ENCODE measurements around the gene SGCD. TPM values are rescaled to one million over a fixed set of nuclear protein-coding genes. Genes with fewer than 3 reads are reported as not detected.

SGCD gene
- total RNA-seq (1.3 and 1.9 TPM in 2 replicates), polyA plus RNA-seq (0.77 TPM in 1 of 2 replicates, not detected in the other)

DNA sequence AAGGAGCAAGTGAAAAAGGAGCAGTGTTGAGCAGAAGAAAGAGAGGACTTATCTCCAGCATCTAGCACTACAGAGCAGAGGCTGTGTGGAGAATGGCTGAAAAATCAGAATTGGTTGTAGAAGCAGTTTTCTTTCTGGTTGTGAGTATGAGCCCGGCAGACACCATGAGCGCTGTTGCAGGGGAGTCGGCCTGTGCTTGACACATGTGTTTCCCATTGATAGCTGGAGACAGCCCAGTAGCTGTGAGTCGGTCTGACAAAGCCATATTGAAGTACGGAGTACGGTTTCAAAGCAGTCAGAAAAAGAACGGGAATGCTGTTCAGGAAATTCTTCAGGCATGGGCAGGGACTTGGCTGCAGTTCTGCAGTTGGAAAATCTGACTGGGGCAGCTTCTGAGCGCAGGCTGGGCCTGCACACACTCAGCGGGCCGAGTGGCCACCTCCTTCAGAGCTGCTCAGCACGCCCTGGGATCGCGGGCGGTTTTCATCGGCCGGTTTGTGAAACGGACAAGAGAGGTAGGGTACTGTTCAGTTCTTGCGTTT, at the start of gene SGCD:
SGCD (plus strand) TSS at position 447 of the 542 bp plus-strand sequence.
- peak; percentile 46 to 89 for DNase-seq (ENCODE audit: low read depth in 1 of 2, low spot score in 1 of 2)
- H3K27ac ChIP-seq: peak within 1 kb of the TSS; percentile 69
- H3K9me3 ChIP-seq (ENCODE audit: low read depth): no peaks in the 10 kb centered on the region
- TF ChIP-seq, protein P1, sequence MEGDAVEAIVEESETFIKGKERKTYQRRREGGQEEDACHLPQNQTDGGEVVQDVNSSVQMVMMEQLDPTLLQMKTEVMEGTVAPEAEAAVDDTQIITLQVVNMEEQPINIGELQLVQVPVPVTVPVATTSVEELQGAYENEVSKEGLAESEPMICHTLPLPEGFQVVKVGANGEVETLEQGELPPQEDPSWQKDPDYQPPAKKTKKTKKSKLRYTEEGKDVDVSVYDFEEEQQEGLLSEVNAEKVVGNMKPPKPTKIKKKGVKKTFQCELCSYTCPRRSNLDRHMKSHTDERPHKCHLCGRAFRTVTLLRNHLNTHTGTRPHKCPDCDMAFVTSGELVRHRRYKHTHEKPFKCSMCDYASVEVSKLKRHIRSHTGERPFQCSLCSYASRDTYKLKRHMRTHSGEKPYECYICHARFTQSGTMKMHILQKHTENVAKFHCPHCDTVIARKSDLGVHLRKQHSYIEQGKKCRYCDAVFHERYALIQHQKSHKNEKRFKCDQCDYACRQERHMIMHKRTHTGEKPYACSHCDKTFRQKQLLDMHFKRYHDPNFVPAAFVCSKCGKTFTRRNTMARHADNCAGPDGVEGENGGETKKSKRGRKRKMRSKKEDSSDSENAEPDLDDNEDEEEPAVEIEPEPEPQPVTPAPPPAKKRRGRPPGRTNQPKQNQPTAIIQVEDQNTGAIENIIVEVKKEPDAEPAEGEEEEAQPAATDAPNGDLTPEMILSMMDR (IDR thresholded peaks at IDR 0.05; ENCODE audit: low read depth, low read length): peak; percentile 11
- H3K27me3 ChIP-seq: no peaks in the 10 kb centered on the region
- peaks cover 29% of the 10 kb centered on the region for H3K4me1 ChIP-seq (ENCODE audit: low read depth)
- H3K36me3 ChIP-seq: no peaks in the 10 kb centered on the region
- H3K4me3 ChIP-seq: no peak within 1 kb of the TSS

DNA sequence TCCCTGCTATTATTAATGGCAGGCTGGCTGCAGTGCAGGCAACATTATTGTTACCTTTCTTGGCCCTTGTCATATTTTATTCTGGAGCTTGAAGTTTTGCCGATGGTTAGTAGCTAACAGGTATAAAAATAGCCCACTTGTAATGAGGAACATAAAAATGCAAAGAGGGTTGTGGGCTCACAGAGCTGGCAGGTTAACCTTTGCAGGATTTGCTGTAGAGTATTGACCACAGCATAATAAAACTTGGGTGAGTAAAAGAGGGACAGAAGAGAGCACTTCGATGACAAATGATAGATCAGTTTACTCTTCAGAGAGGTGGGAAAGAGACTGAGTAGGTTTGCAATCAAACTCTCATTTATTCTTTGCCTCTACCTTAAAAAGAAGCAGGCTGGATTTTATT, 49.7 kb upstream of the SGCD start:
- Histone ChIP-seq H3K27ac (no peak overlapping the region), H3K4me3 (no peak overlapping the region), H3K36me3 (no peaks in the 10 kb centered on the region), H3K27me3 (no peaks in the 10 kb centered on the region), H3K9me3 (ENCODE audit: low read depth) (no peaks in the 10 kb centered on the region), H3K4me1 (ENCODE audit: low read depth) (no peaks in the 10 kb centered on the region)
- no peak for DNase-seq (ENCODE audit: low read depth in 1 of 2, low spot score in 1 of 2)
- TF ChIP-seq, protein P1 (IDR thresholded peaks at IDR 0.05; ENCODE audit: low read depth, low read length): no peak

DNA sequence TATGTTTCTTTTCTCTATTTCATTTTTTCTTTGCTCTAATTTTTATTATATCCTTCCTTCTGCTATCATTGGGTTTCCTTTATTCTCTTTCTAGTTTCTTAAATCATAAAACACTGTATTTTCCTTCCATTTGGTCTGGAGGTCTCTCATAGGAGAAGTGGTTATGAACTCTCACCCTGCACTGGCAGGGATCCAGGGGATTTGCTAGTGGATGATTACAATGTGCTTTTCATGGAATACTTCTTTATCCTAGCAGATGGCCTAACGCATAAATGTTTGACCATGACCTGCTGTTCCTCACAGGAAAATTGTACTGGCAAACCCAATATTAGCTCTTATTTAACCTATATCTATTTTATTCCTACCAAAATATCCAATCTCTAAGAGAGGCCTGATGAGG, 31.5 kb upstream of the SGCD start:
- no peaks in the 10 kb centered on the region for H3K9me3 ChIP-seq (ENCODE audit: low read depth)

DNA sequence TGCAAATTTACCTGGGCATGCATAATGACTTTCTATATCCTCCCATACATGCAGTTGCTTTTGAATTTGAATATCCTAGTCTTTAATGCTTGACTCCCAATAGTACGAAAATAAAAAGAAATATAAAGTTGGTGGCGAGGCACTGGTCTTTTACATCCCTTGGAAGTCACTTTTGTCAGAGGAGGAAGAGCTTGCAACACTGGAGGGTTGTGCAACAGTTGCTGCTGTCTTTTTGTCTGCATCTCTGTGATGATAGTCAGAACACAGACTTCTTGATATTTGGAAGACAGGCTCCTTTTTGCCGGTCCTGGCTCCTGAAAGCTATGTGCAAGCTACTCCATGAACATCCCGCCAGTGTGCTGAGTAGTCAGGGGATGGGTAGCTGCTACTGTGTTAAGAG, 16.8 kb upstream of the SGCD start:
- H3K27me3 ChIP-seq: no peaks in the 10 kb centered on the region
- no peak overlapping the region for H3K4me3 ChIP-seq
- no peaks in the 10 kb centered on the region for H3K9me3 ChIP-seq (ENCODE audit: low read depth)
- H3K4me1 ChIP-seq (ENCODE audit: low read depth): no peaks in the 10 kb centered on the region
- no peaks in the 10 kb centered on the region for H3K36me3 ChIP-seq
- peak in 1 of 2 donors; percentile 3 for DNase-seq (ENCODE audit: low read depth in 1 of 2, low spot score in 1 of 2)
- H3K27ac ChIP-seq: no peak overlapping the region
- TF ChIP-seq, protein P1 (IDR thresholded peaks at IDR 0.05; ENCODE audit: low read depth, low read length): no peak

More for the DNA sequence above, 31.5 kb upstream of the SGCD start:
- TF ChIP-seq, protein P1 (IDR thresholded peaks at IDR 0.05; ENCODE audit: low read depth, low read length): no peak
- Histone ChIP-seq H3K4me3 (no peak overlapping the region), H3K4me1 (ENCODE audit: low read depth) (no peaks in the 10 kb centered on the region), H3K27me3 (no peaks in the 10 kb centered on the region), H3K27ac (no peak overlapping the region), H3K36me3 (no peaks in the 10 kb centered on the region)
- no peak for DNase-seq (ENCODE audit: low read depth in 1 of 2, low spot score in 1 of 2)

DNA sequence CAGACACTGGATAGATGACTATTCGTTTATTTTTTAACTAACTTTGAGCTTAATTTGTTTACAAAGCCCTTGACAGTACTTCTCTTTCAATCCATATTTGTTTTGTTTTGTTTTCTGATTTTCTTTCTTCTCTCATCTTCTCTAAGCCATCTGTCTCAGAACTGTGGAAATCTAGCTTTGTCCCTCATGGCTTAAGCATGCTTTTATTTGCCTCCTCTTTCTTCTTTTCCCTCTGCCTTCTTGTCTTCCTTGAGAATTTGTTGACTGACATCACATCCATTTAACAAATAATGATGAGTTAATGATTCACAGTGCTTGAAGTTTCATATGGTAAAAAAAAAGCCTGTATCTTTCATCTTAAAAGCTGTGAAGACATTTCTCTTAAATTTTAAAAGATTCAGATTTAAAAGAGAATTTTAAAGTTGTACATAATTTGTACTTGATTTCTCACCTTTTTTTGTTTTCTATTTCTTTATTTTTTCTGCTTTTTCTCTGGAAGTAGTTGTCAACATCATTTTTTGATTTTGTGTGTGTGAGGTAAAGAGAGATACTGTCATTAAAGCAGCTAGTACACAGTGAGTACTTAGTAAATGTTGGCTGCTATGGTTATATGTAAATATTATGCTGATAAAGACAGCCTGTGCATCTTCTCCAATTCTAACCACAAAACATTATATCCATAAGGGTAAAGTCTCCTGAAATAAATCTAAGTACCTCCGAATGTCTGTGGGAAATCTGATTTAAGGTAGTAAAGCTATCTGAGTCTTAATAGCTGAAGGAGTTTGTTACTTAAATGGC, 13.9 kb upstream of the SGCD start:
- TF ChIP-seq, protein P1 (IDR thresholded peaks at IDR 0.05; ENCODE audit: low read depth, low read length): no peak
- H3K4me1 ChIP-seq (ENCODE audit: low read depth): no peaks in the 10 kb centered on the region

More for the DNA sequence above, 13.9 kb upstream of the SGCD start:
- H3K36me3 ChIP-seq: no peaks in the 10 kb centered on the region
- H3K4me3 ChIP-seq: no peak overlapping the region
- no peak overlapping the region for H3K27ac ChIP-seq
- no peaks in the 10 kb centered on the region for H3K9me3 ChIP-seq (ENCODE audit: low read depth)
- no peaks in the 10 kb centered on the region for H3K27me3 ChIP-seq
- DNase-seq (ENCODE audit: low read depth in 1 of 2, low spot score in 1 of 2): no peak
